ENCODE data around the gene SLC2A14. TPM values are rescaled to one million over a fixed set of nuclear protein-coding genes. Genes with fewer than 3 reads are reported as not detected.
A peak's percentile ranks its signal among the peaks of the same experiment; 100 is the strongest.
"Not testable (repeated sequence)": the region's sequence is repeated elsewhere in the genome, so short reads cannot be mapped to it uniquely, and the experiment has no call there.

SLC2A14 gene
- polyA plus RNA-seq, 1 donor, result 0.59 TPM

- DNase-seq, result no peak
These were observed 3.6 kb downstream of the SLC2A14 start for GRCh38 chr12:7869137-7869536.

DNA sequence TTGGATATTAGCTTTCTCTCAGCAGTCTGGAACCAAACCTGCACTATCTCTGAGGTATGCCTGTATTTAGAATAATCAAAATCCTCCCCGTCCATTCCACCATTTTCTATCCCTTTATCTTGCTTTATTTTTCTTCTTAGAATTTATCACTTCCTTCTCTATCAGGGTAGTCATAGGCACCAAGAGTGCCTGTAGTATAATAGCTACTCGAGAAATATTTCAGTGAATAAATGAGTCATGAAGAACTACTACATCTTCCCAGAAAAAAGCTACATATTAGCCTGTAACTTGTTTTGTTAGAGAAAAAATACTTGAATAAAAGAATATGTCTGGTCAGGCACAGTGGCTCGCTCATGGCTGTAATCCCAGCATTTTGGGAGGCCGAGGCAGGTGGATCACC, 4.3 kb downstream of the SLC2A14 start:
- no peak for DNase-seq

DNA sequence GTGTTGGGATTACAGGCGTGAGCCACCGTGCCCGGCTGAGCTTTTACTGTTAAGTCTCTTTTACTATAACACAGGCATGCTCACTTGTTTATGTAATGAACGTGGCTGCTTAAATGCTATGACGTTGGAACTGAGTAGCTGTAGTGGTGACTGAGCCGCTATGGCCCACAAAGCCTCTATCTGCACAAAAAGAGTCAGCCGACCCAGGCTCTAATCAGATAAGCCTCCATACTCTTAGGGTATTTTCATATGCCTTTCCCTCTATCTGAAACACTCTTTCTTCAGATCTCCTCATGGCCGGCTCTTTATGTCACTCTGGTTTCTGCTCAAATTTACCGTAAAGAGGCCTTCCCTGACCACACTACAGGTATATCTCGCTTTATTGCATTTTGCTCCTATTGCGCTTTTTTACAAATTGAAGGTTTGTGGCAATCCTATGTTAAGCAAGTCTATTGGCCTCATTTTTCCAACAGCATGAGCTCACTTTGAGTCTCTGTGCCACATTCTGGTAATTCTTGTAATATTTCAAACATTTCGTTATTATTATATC, 8.0 kb downstream of the SLC2A14 start:
- no peak for DNase-seq

- not testable (repeated sequence) for DNase-seq
These were observed 9.8 kb downstream of the SLC2A14 start for GRCh38 chr12:7862814-7863348.

DNA sequence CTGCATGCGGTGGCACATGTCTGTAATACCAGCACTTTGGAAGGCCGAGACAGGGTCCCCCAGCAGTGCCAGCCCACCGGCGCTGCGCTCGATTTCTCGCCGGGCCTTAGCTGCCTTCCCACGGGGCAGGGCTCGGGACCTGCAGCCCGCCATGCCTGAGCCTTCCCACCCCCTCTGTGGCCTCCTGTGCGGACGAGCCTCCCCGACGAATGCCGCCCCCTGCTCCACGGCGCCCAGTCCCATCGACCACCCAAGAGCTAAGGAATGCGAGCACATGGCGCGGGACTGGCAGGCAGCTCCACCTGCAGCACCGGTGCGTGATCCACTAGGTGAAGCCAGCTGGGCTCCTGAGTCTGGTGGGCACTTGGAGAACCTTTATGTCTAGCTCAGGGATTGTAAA, 10.4 kb downstream of the SLC2A14 start:
- DNase-seq, result not testable (repeated sequence)

DNA sequence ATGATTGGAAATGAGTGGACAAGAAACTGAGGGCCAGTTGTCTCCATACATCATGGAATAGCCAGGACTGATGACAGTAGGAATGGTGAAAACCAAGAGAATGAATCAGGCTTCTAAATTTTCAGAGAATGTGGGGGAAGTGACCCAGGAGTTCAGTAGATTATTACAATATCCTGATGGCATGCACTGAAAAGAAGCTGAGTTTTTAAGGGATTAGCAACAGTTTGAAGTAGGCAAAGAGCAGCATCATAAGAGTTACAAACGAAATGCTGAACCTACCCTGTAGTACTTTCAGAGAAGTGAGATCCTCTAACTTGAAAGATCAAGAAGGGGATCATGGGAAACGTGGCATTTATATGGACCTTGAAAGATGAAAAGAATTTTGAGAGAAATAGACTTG, 13.2 kb downstream of the SLC2A14 start:
- DNase-seq, result no peak

GRCh38 chr12:7857971-7858370, 14.7 kb downstream of the SLC2A14 start:
- no peak for DNase-seq

DNA sequence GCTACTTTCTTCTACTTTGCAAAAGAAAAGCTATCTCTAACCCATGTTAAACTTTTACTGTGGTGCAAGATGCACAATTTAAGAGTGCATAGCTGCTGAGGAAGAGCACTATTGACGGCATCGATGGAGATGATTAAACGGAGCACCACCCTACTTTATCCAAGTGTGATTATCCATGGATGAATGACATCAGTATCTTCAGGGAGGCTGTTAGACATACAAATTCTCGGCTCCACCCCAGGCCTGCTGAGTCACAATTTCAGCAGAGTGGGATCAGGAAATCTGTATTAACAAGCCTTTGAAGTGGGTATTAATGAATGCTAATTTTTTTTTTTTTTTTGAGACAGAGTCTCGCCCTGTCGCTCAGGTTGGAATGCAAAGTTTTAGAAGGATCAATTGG, 16.2 kb downstream of the SLC2A14 start:
- DNase-seq, result no peak

GRCh38 chr12:7853557-7853956, 19.2 kb downstream of the SLC2A14 start:
- no peak for DNase-seq

DNA sequence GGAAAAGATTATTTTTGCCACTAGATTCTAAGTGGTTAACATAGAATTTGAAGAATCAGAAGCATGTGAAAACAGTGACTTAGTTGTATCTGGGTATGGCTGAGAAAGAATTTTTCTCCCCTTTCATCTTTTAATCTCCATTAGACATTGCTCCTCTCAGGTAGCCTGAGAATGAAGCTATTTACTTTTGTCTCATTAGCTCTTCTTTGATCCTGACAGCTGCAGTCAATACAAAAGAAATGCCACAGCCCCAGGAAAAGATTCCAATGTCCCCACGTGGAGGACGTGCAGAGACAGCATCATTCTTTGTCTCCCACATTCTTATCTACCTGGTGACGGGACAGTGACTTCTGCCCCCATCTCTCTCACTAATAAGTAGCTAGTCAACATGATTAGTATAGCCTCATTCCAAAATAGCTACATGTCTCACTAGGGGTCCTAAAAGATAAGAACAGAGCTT, 21.1 kb downstream of the SLC2A14 start:
- not testable (repeated sequence) for DNase-seq

GRCh38 chr12:7850099-7850498, 22.6 kb downstream of the SLC2A14 start:
- not testable (repeated sequence) for DNase-seq

DNA sequence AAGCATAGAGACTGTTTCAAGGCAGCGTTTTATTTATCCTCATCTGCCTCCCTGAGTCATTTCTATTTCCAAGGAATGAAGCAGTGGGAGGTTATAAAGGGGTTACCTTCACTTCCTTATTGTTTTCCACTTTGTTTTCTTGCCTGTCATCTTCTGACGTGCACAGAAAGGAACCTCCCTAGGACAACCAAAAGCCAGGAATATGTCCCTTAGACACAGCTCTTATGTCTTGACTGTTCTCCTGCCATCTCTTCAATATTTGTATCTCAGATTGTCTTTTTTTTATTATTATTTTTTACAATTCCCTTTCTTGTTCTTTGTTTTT, 24.7 kb downstream of the SLC2A14 start:
- not testable (repeated sequence) for DNase-seq

DNA sequence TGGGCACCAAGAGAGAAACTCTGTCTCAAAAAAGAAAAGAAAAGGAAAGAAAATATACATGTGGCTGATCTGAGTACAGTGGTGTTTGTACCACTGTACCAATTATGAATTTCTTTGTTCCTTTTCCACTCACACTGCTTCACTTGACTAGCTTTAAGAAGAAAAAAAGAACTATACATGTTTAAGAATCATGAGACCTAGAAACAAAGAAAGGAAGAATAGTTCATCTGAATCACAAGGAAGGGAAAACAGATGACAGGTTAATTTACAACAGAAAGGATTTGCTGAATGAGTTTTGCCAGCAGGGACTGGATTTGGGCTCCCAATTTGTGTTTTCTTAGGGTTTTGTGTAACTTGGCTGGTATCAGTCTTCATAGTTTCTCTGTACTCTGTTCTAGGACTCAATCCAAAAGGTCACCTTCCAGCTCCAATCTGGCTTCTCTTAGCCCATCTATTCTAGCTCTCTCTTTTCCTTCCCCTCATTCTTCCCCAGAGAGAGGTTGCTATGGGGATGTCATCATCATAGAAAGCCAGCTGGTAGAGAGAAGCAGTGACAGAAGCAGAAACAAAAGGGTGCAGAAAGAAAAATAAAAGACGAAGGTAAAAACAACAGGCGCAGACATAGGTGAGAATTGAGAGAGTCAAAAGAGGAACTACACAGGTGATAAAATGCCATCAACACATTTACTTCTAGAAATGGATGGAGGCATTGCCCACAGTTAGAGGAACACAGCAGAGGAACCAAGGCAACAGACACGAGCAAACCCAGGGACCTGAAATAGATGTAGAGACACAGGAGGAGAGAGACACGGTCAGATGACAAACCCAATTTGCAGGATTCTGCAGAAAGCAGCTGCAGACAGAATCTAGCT, 25.3 kb downstream of the SLC2A14 start:
- DNase-seq, result peak; percentile 14

- no peak for DNase-seq
These were observed 28.6 kb downstream of the SLC2A14 start for GRCh38 chr12:7844116-7844515.

DNA sequence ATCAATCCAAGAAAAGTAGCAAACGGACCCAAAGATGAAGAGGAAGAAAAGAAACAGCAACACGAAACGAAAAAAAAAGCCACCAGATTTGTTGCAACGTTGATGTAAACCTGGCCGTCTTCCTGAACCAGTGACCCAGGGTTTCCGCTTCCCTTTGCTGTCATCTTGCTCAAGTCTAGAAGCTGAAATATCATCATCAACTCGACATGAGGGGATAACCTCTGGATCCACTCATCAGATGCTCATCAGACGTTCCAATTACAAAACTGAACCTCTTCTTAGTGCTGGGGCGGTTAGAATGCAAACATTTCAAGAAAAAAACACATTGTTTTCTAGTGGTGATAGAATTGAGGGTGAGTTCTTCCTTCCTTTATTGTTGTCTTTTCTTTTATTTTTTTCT, 29.1 kb downstream of the SLC2A14 start:
- not testable (repeated sequence) for DNase-seq

GRCh38 chr12:7843149-7843548, 29.6 kb downstream of the SLC2A14 start:
- not testable (repeated sequence) for DNase-seq

DNA sequence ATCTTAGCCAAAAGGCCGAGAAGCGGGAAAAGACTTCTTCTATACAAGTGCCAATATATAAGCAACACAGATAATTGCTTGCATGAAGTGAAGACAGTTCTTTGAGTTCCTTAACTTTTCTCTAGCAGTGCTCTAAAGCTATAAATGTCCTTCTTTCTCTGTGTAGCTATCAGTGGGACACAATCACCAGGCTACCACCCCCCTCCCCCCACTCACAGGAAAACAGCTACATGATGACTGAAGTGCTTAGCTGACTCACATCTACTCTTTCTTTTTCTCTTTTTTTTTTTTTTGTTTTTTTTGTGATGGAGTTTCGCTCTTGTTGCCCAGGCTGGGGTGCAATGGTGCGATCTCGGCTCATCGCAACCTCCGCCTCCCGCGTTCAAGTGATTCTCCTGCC, 30.3 kb downstream of the SLC2A14 start:
- DNase-seq, result not testable (repeated sequence)

DNA sequence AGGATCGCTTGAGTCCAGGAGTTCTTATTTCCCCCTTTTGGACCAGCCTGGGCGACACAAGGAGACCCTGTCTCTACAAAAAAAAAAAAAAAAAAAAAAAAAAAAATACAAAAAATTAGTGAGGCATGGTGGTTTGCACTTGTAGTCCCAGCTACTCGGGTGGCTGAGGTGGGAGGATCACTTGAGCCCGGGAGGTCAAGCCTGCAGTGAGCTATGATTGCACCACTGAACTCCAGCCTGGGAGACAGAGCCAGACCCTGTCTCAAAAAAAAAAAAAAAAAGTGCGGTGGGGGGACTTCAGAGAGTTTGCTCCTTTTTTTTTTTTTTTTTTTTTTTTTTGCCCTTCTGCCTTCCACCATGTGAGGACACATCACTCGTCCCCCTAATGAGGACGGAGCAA, 32.9 kb downstream of the SLC2A14 start:
- DNase-seq, result not testable (repeated sequence)

GRCh38 chr12:7839226-7839625, 33.5 kb downstream of the SLC2A14 start:
- DNase-seq, result not testable (repeated sequence)

DNA sequence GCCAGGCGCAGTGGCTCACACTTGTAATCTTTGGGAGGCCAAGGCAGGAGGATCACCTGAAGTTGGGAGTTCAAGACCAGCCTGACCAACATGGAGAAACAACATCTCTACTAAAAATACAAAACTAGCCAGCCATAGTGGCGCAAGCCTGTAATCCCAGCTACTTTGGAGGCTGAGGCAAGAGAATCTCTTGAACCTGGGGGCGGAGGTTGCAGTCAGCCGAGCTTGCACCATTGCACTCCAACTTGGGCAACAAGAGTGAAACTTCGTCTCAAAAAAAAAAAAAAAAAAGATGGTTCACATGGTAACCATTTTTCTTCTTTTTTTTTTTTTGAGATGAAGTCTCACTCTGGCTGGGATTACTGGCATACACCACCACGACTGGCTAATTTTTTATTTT, 35.3 kb downstream of the SLC2A14 start:
- DNase-seq, result no peak

DNA sequence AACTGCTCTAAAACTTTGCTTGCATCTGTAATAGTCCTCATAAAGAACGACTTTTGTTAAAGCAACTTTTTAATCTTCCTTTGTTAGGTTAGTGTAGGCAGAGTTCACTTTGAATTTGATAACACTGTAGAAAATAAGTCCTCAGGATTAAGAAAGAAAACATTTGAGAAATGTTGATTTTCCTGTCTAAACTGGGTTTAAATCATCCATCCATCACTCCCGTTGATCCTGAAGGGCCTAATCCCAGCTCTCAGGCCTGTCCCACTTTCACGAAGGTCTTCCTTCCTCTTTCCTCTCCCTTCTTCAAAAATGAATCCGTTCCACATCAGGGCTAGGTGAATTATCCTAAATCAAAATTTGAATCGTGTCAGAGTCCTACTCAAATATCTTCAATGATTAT, 36.9 kb downstream of the SLC2A14 start:
- DNase-seq, result no peak

- DNase-seq, result no peak
These were observed 37.6 kb downstream of the SLC2A14 start for GRCh38 chr12:7835116-7835515.

DNA sequence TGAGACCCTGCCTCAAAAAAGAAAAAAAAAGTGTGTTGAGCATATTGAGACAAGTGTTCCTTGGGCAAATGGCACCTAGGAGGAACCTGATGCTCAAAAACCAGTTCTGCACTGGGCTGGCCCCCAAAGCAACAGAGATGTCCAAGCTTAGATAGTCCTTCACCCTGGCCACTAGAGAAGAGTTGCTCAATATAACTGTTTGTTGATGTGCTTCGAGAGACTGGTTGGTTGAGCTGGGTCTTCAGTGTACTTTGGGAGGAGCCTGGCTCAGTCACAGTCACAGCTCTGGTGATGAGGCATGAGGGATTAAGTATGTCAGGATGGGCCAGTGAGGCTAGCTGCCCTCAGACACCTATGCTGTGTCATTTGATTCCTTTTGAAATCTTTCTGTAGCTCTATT, 38.0 kb downstream of the SLC2A14 start:
- DNase-seq, result no peak

- no peak for DNase-seq
These were observed 38.9 kb downstream of the SLC2A14 start for GRCh38 chr12:7833831-7834230.

Data from hindlimb muscle (tissue), 1 donor.